Measurements from ENCODE around the gene ZDHHC6.
"Not testable (repeated sequence)": the region's sequence is repeated elsewhere in the genome, so short reads cannot be mapped to it uniquely, and the experiment has no call there.

The ZDHHC6 gene

GRCh38 chr10:112442063-112442462 lies 4.7 kb downstream of the ZDHHC6 start:
- DNase-seq (ENCODE audit: low read depth in 2 of 2), result no peak

GRCh38 chr10:112441520-112441919 lies 5.2 kb downstream of the ZDHHC6 start:
- DNase-seq (ENCODE audit: low read depth in 2 of 2), result no peak

- no peak for DNase-seq (ENCODE audit: low read depth in 2 of 2)
Measured at GRCh38 chr10:112438356-112438755, 8.4 kb downstream of the ZDHHC6 start.

GRCh38 chr10:112434988-112435619 lies 11.6 kb downstream of the ZDHHC6 start:
- no peak for DNase-seq (ENCODE audit: low read depth in 2 of 2)

- no peak for DNase-seq (ENCODE audit: low read depth in 2 of 2)
Measured at GRCh38 chr10:112433136-112433535, 13.6 kb downstream of the ZDHHC6 start.

GRCh38 chr10:112429654-112430230 lies 17.0 kb downstream of the ZDHHC6 start:
- DNase-seq (ENCODE audit: low read depth in 2 of 2), result no peak

GRCh38 chr10:112429147-112429546 lies 17.6 kb downstream of the ZDHHC6 start:
- no peak for DNase-seq (ENCODE audit: low read depth in 2 of 2)

- DNase-seq (ENCODE audit: low read depth in 2 of 2), result no peak
Measured at GRCh38 chr10:112426111-112426510, 20.6 kb downstream of the ZDHHC6 start.

GRCh38 chr10:112424651-112425050 lies 22.1 kb downstream of the ZDHHC6 start:
- no peak for DNase-seq (ENCODE audit: low read depth in 2 of 2)

- DNase-seq (ENCODE audit: low read depth in 2 of 2), result no peak
Measured at GRCh38 chr10:112421731-112422130, 25.0 kb downstream of the ZDHHC6 start.

- no peak for DNase-seq (ENCODE audit: low read depth in 2 of 2)
Measured at GRCh38 chr10:112412696-112413095, 34.0 kb downstream of the ZDHHC6 start.

- DNase-seq (ENCODE audit: low read depth in 2 of 2), result no peak
Measured at GRCh38 chr10:112409755-112410154, 37.0 kb downstream of the ZDHHC6 start.

- DNase-seq (ENCODE audit: low read depth in 2 of 2), result no peak
Measured at GRCh38 chr10:112409299-112409698, 37.4 kb downstream of the ZDHHC6 start.

- no peak for DNase-seq (ENCODE audit: low read depth in 2 of 2)
Measured at GRCh38 chr10:112407696-112408095, 39.0 kb downstream of the ZDHHC6 start.

GRCh38 chr10:112406806-112407205 lies 39.9 kb downstream of the ZDHHC6 start:
- DNase-seq (ENCODE audit: low read depth in 2 of 2), result not testable (repeated sequence)

- DNase-seq (ENCODE audit: low read depth in 2 of 2), result no peak
Measured at GRCh38 chr10:112404617-112405016, 42.1 kb downstream of the ZDHHC6 start.

- no peak for DNase-seq (ENCODE audit: low read depth in 2 of 2)
Measured at GRCh38 chr10:112402917-112403316, 43.8 kb downstream of the ZDHHC6 start.

- no peak for DNase-seq (ENCODE audit: low read depth in 2 of 2)
Measured at GRCh38 chr10:112397592-112397991, 49.1 kb downstream of the ZDHHC6 start.

- DNase-seq (ENCODE audit: low read depth in 2 of 2), result no peak
Measured at GRCh38 chr10:112395809-112396530, 50.7 kb downstream of the ZDHHC6 start.

GRCh38 chr10:112394475-112394875 lies 52.2 kb downstream of the ZDHHC6 start:
- no peak for DNase-seq (ENCODE audit: low read depth in 2 of 2)

GRCh38 chr10:112393827-112394226 lies 52.9 kb downstream of the ZDHHC6 start:
- no peak for DNase-seq (ENCODE audit: low read depth in 2 of 2)

GRCh38 chr10:112393341-112393740 lies 53.4 kb downstream of the ZDHHC6 start:
- DNase-seq (ENCODE audit: low read depth in 2 of 2), result no peak

- DNase-seq (ENCODE audit: low read depth in 2 of 2), result no peak
Measured at GRCh38 chr10:112390125-112390703, 56.5 kb downstream of the ZDHHC6 start.
